ENCODE results near the gene EFHB. TPM values are rescaled to one million over a fixed set of nuclear protein-coding genes. Genes with fewer than 3 reads are reported as not detected.
"Not testable (repeated sequence)": the region's sequence is repeated elsewhere in the genome, so short reads cannot be mapped to it uniquely, and the experiment has no call there.

EFHB gene
- total and polyA plus RNA-seq, 2 donors from 2014 or later, result 2.1 to 3.5 TPM

DNA sequence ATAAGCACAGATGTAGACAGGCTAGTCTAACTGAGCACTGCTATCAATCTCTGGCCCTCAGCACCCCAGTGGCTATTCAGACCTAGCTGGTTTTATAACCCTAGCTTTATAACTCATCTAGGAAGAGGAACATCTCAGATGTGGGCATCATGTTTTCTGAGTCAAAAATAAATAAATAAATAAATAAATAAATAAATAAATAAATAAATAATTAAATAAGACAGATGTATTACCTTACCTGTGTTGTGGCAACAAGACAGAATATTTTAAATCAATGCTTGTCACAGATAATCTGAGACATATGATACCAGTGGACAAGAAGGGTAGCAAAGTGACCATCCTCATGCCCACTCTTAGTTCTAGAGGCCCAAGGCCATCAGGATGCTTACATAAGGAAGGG lies 52.2 kb downstream of the EFHB start:
- no peak overlapping the region for H3K9ac ChIP-seq (ENCODE audit: low read length in 3 of 3)
- no peaks in the 10 kb centered on the region for H3K36me3 ChIP-seq (ENCODE audit: control insufficient read depth in 2 of 3, insufficient read depth in 3 of 3, low read length in 3 of 3)
- FAIRE-seq, result no peak
- H3K4me3 ChIP-seq (ENCODE audit: low read length in 3 of 3), result no peak overlapping the region
- TF ChIP-seq, protein P1, sequence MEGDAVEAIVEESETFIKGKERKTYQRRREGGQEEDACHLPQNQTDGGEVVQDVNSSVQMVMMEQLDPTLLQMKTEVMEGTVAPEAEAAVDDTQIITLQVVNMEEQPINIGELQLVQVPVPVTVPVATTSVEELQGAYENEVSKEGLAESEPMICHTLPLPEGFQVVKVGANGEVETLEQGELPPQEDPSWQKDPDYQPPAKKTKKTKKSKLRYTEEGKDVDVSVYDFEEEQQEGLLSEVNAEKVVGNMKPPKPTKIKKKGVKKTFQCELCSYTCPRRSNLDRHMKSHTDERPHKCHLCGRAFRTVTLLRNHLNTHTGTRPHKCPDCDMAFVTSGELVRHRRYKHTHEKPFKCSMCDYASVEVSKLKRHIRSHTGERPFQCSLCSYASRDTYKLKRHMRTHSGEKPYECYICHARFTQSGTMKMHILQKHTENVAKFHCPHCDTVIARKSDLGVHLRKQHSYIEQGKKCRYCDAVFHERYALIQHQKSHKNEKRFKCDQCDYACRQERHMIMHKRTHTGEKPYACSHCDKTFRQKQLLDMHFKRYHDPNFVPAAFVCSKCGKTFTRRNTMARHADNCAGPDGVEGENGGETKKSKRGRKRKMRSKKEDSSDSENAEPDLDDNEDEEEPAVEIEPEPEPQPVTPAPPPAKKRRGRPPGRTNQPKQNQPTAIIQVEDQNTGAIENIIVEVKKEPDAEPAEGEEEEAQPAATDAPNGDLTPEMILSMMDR (IDR thresholded peaks at IDR 0.05; ENCODE audit: borderline replicate concordance, extremely low read depth, insufficient read depth), result no peak
- DNase-seq, result no peak
- intact Hi-C loops (cut with DNase I), result no loop called here
- no peak overlapping the region for H3K27ac ChIP-seq (ENCODE audit: low read depth in 2 of 2, low read length in 2 of 2)
- no peaks in the 10 kb centered on the region for H3K9me3 ChIP-seq (ENCODE audit: control insufficient read depth in 2 of 3, insufficient read depth in 1 of 3, low read length in 3 of 3)
- H3K4me1 ChIP-seq (ENCODE audit: control insufficient read depth in 2 of 3, insufficient read depth in 2 of 3, low read depth in 1 of 3, low read length in 3 of 3), result no peaks in the 10 kb centered on the region
- no peaks in the 10 kb centered on the region for H3K27me3 ChIP-seq (ENCODE audit: control insufficient read depth, insufficient read depth, low read length)

DNA sequence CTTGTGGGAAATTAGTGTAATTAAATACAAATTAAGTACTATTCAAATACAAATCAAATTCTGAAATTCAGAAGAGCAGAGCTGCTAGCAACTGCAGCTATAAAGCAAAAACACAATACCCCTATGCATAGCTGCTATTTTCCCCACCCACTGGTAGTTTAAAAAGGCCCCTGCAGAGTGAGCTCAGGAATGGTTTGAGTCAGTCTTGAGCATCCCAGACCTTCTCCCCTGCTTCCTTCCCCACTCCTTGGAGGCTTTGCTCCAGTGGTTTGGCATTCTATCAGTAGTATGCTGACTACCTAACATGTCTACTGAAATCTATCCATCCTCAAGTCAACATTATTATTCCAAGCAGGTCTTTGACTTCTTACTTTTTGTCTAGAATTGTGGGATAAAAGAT lies 53.0 kb downstream of the EFHB start:
- Histone ChIP-seq H3K9ac (ENCODE audit: low read length in 3 of 3) (no peak overlapping the region), H3K36me3 (ENCODE audit: control insufficient read depth in 2 of 3, insufficient read depth in 3 of 3, low read length in 3 of 3) (no peaks in the 10 kb centered on the region), H3K27ac (ENCODE audit: low read depth in 2 of 2, low read length in 2 of 2) (no peak overlapping the region), H3K9me3 (ENCODE audit: control insufficient read depth in 2 of 3, insufficient read depth in 1 of 3, low read length in 3 of 3) (no peaks in the 10 kb centered on the region), H3K4me1 (ENCODE audit: control insufficient read depth in 2 of 3, insufficient read depth in 2 of 3, low read depth in 1 of 3, low read length in 3 of 3) (no peaks in the 10 kb centered on the region), H3K27me3 (ENCODE audit: control insufficient read depth, insufficient read depth, low read length) (no peaks in the 10 kb centered on the region), H3K4me3 (ENCODE audit: low read length in 3 of 3) (no peak overlapping the region)
- DNase-seq (no peak), FAIRE-seq (no peak)
- TF ChIP-seq, protein P1 (IDR thresholded peaks at IDR 0.05; ENCODE audit: borderline replicate concordance, extremely low read depth, insufficient read depth), result no peak
- intact Hi-C loops (cut with DNase I), result no loop called here

DNA sequence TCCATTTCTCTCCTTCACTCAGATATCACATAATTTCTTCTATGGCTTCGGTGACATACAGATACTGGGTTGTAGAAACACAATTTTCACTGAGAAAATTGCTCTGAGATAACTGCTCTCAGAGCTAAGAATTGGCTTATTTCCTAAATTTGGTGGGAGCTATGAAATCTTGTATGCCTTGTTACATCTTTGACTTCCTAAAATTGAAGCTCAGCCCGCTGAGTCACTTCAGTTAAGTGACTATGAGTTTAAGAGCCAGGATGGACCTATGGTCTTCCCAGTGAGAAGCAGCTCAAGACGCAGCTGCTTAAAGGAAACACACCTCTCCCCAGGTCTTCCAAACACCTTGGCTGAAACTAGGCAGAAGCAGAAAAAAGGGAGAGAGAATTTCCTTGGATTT lies 56.4 kb downstream of the EFHB start:
- no peak overlapping the region for H3K4me3 ChIP-seq (ENCODE audit: low read length in 3 of 3)
- no peak overlapping the region for H3K27ac ChIP-seq (ENCODE audit: low read depth in 2 of 2, low read length in 2 of 2)
- no peak overlapping the region for H3K9ac ChIP-seq (ENCODE audit: low read length in 3 of 3)
- intact Hi-C loops (cut with DNase I), result no loop called here
- FAIRE-seq, result no peak
- no peaks in the 10 kb centered on the region for H3K4me1 ChIP-seq (ENCODE audit: control insufficient read depth in 2 of 3, insufficient read depth in 2 of 3, low read depth in 1 of 3, low read length in 3 of 3)
- no peak for DNase-seq
- H3K9me3 ChIP-seq (ENCODE audit: control insufficient read depth in 2 of 3, insufficient read depth in 1 of 3, low read length in 3 of 3), result no peaks in the 10 kb centered on the region
- TF ChIP-seq, protein P1 (IDR thresholded peaks at IDR 0.05; ENCODE audit: borderline replicate concordance, extremely low read depth, insufficient read depth), result no peak
- no peaks in the 10 kb centered on the region for H3K27me3 ChIP-seq (ENCODE audit: control insufficient read depth, insufficient read depth, low read length)
- no peaks in the 10 kb centered on the region for H3K36me3 ChIP-seq (ENCODE audit: control insufficient read depth in 2 of 3, insufficient read depth in 3 of 3, low read length in 3 of 3)

DNA sequence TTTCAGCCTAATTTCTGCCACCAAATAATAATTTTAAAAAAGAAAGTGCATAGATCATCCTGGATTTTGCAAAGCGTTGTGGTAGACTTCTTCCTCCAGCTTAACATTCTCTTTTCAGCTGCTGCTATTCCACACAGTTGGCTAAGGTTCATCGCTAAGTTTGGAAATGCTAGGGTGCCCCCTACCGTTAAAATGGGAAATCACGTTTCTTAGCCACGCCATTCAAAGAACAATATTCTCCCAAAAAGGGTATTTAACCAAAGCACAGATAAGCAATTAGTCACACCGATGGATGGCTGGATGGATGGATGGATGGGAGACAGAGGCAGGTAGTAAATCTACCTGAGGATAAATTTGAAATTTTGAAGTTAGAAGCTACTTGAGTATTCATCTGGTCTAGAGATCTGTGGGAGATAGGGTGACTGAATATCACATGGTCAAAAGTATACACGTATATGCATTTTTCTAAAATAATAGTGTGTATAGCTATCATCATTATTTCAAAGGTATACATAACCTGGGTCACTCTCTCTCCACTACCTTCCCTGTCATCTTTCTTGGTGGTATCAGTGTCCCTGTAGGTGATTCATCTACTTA lies 67.2 kb downstream of the EFHB start:
- no peaks in the 10 kb centered on the region for H3K4me1 ChIP-seq (ENCODE audit: control insufficient read depth in 2 of 3, insufficient read depth in 2 of 3, low read depth in 1 of 3, low read length in 3 of 3)
- intact Hi-C loops (cut with DNase I), result no loop called here
- H3K36me3 ChIP-seq (ENCODE audit: control insufficient read depth in 2 of 3, insufficient read depth in 3 of 3, low read length in 3 of 3), result no peaks in the 10 kb centered on the region
- no peak overlapping the region for H3K9ac ChIP-seq (ENCODE audit: low read length in 3 of 3)
- TF ChIP-seq, protein P1 (IDR thresholded peaks at IDR 0.05; ENCODE audit: borderline replicate concordance, extremely low read depth, insufficient read depth), result peak; percentile 69
- H3K4me3 ChIP-seq (ENCODE audit: low read length in 3 of 3), result no peak overlapping the region
- H3K27me3 ChIP-seq (ENCODE audit: control insufficient read depth, insufficient read depth, low read length), result no peaks in the 10 kb centered on the region
- no peak overlapping the region for H3K27ac ChIP-seq (ENCODE audit: low read depth in 2 of 2, low read length in 2 of 2)
- FAIRE-seq (peak; percentile 88), DNase-seq (peak in 4 of 5 donors; percentile 49 to 83 (median 66))
- no peaks in the 10 kb centered on the region for H3K9me3 ChIP-seq (ENCODE audit: control insufficient read depth in 2 of 3, insufficient read depth in 1 of 3, low read length in 3 of 3)

DNA sequence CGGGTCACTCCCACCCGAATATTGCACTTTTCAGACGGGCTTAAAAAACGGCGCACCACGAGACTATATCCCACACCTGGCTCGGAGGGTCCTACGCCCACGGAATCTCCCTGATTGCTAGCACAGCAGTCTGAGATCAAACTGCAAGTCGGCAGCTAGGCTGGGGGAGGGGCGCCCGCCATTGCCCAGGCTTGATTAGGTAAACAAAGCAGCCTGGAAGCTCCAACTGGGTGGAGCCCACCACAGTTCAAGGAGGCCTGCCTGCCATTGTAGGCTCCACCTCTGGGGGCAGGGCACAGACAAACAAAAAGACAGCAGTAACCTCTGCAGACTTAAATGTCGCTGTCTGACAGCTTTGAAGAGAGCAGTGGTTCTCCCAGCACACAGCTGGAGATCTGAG lies 78.7 kb downstream of the EFHB start:
- H3K4me3 ChIP-seq (ENCODE audit: low read length in 3 of 3); intact Hi-C loops (cut with DNase I); FAIRE-seq; H3K9me3 ChIP-seq (ENCODE audit: control insufficient read depth in 2 of 3, insufficient read depth in 1 of 3, low read length in 3 of 3); H3K4me1 ChIP-seq (ENCODE audit: control insufficient read depth in 2 of 3, insufficient read depth in 2 of 3, low read depth in 1 of 3, low read length in 3 of 3); H3K27me3 ChIP-seq (ENCODE audit: control insufficient read depth, insufficient read depth, low read length); H3K27ac ChIP-seq (ENCODE audit: low read depth in 2 of 2, low read length in 2 of 2); H3K36me3 ChIP-seq (ENCODE audit: control insufficient read depth in 2 of 3, insufficient read depth in 3 of 3, low read length in 3 of 3); H3K9ac ChIP-seq (ENCODE audit: low read length in 3 of 3); DNase-seq: not testable (repeated sequence)
